HG03159 (cell line): ENCODE measurements around the gene RCBTB2.
"Not testable (repeated sequence)": the region's sequence is repeated elsewhere in the genome, so short reads cannot be mapped to it uniquely, and the experiment has no call there.

Experiments used
- ATAC-seq: cut with Tn5 transposase; IDR thresholded peaks from one replicate; pipeline ENCODE4 v1.9.1; 2021; ENCODE audit warnings: mild to moderate bottlenecking, moderate library complexity; ENCODE audit not compliant: unreplicated experiment

Gene RCBTB2

DNA sequence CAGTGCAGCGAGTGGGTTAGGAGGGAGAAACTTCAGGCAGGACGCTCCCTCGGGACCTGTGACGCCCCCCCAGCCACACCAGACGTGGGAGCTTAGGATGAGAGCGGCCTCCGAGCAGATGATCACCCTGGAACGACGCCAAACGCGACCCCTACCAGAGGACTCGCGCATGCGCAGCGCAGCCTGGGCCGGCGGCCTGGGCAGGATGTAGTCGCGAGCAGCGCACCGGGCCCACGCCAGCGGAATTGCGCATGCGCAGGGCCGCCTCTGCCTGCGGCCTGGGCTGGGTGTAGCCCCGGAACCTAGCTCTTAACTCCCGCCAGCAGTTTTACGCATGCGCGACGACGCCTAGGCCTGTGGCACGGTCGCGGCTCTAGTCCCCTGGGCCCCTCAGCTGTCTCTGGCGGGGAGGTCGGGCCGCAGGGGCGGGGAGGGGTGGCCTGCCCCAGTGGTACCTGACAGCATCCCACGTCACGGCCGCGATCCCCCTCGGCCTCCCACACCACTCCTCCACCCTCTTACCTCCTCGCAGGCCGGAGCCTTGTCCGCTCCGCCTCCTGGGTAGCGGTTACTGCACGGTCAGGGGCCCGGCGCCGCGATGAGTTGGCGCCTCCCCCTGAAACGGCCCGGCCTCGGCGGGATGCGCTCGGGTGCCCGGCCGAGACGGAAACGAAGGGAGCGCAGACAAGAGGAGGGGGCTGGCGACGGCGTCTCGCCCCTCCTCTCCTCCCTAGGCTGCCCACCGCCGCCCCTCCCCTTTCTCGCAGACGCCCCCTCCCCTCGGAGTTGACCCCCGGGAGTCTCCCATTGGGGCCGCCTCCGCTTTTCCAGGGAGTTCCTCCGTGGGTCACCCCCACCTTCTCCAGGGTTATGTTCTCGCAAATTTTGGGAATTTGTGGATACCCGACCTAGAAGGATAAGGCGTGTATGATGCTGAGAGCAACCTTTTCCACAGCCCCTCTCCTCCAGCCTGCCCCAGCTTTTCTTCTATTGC lies at the start of gene RCBTB2:
Gene RCBTB2, minus strand, starts transcription at position 575 of the 994 bp plus-strand sequence. CDS start 11,141 bp downstream, outside the sequence.
- peak; percentile 83 for ATAC-seq

DNA sequence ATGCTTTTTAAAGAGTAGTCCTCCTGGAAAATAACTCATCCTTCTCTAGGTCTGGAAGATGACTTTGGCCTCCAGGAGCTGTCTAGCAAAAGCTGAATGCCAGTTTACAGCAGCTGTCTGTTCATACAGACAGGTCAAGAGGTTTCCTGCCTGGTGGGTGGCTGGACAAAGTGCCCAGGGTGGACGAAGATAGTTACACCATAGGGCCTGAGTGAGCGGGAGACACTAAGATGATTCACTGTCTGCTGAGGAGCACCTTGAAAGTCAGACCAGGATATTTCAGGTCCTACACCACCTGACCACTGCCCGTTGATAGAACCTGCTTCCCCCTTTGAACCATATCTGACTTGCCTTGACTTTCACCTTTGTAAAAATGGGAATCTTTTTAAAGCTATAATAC lies 49.2 kb upstream of the RCBTB2 start:
- no peak for ATAC-seq

DNA sequence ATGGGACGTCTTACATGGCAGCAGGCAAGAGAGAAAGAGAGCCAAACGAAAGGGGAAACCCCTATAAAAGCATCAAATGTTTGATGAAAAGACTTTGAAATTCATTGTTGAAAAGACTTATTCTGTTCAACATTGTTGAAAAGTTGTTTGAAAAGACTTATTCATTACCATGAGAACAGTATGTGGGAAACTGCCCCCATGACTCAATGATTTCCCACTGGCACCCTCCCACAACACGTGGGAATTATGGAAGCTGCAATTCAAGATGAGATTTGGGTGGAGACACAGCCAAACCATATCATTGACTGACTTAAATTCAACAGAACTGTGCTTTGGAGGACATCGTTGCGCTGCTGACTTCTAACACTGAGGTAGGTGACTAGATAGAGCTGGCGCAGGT lies 48.0 kb upstream of the RCBTB2 start:
- no peak for ATAC-seq

DNA sequence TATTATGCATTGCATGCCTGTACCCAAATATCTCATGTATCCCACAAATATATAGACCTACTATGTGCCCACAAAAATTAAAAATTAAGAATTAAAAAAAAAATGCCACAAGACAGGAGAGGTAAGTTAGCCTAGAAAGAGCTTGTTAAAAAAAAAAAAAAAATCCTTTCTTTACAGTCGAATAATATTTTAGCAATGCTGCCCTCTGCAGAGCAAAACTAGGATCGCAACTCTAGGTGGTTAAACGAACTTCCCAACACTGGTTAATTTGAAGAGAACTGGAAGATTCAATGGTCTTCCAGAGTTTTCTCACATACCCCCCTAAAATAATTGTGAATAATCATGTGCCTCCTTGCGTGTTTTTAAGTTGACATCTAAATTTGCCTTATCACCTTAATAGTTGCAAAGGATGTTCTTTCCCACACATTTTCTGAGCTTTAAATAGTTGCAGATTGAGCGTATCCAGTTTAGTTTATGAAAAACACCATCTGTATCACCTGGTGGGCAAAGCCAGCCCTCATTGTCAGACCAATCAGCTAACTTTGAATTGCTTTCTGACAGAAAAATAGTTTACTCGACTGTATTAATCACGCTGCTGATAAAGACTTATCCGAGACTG lies 47.4 kb upstream of the RCBTB2 start:
- ATAC-seq: no peak

DNA sequence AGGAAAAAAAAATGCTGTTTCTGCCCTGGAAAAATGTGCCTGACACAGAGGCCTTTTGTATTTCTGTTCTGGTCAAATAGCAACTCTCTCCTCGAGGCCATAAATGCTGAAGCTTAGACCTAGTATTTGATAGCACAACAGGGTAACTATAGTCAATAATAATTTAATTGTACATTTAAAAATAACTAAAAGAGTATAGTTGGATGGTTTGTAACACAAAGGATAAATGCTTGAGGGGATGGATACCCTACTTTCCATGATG lies 47.0 kb upstream of the RCBTB2 start:
- ATAC-seq: not testable (repeated sequence)

DNA sequence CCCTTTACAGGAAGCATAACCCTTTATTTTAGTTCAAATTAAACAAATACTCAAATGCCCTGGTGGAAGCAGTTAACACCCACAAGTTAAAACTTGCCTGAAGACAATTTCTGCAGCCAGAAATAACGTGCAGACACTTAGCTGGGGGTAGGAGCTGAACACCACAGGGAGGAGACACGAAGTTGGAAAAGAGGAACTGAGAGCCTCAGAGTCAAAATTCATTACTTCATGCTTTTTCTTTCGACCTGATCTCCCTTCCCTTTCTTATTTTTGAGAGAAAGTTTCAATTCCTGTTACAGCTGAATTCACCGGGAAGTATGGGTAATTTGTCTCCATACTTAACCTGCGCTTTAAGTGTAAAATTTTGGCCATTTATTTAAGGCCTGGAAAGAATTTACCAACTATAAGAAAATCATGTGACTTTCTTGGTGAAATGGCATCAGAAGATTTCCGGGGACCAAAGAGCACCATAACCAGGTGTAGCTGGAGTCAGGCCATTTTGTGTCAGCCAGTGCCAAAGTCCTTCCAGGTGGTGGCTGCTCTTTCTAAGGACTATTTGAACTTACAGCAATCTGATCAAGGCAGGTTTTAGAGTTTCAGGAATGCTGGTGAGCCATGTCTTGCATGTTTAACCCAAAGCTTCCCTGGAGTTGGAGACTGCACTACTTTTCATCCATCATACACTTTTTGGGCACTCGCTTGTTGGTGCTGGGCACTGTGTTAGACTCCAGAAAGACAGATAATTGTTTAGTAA lies 46.5 kb upstream of the RCBTB2 start:
- ATAC-seq: peak; percentile 75

DNA sequence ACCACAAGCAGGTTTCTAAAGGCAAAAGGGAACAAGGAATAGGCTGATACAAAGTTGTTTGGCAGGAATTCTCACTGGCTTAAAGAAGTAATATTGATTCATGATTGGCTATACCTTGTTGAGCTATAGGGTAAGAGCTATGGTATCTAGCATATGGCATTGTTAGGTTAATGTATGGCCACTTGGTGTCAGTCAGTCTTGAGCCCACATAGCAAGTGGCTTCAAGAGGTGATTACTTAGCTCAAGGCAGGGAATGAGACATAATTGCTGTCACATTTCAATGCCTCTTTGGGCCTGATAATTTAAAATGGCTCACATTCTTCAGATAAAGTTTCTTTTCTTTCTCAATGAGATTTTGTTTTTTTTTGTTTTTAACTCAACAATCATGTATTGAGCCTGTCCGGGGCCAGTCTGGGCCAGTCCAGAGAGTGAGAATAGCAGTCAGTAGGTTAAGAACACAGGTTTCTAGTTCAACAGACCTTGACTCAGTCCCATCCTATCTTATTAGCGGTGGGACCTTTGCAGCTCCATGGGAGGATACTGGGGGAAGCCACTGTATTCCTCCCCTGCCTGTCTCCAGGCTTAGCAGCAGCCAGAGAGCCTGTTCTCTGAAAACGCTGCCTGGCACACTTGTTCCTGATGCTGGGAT lies 45.8 kb upstream of the RCBTB2 start:
- ATAC-seq: peak; percentile 36

DNA sequence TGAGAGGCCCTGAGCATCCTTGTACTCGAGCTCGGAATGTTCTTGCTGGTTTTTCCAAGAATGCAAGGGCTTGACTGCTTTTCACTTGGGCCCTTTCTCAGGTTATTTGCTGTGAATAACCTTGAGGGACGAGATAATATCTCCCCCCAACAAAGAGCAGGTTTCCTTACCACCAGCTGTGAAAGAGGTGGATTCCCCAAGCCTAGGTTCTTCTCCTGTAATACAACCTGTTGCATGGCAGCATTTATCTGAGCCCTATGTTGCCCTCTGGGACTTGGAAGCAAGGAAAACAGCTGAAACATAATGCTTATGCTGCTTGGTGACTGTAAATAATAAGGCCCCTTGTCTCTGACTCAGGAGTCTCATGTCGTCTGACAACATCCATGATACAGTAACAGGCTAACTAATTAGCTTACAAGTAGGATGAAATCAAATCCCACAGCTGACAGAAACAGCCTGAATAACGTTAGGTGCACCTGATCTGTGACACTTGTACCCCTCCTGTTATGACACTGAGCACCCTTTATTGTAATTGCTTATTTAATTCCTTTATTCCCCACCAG lies 43.6 kb upstream of the RCBTB2 start:
- no peak for ATAC-seq

DNA sequence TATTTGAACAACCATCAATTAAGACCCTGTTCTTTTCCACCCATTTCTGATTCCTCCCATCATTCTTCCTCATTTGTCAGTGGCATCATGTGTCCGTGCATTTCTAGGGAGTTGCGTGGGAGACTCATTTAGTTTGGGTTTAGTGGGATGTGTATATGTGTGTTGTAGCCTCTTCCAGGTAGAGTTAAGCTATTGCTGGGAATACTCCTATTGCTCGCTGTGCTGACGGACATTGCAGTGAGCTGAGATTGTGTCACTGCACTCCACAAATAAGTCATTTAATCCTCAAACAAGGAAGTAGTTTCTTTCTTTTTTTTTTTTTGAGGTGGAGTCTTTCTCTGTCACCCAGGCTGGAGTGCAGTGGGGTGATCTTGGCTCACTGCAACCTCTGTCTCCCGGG lies 42.2 kb upstream of the RCBTB2 start:
- ATAC-seq: no peak

DNA sequence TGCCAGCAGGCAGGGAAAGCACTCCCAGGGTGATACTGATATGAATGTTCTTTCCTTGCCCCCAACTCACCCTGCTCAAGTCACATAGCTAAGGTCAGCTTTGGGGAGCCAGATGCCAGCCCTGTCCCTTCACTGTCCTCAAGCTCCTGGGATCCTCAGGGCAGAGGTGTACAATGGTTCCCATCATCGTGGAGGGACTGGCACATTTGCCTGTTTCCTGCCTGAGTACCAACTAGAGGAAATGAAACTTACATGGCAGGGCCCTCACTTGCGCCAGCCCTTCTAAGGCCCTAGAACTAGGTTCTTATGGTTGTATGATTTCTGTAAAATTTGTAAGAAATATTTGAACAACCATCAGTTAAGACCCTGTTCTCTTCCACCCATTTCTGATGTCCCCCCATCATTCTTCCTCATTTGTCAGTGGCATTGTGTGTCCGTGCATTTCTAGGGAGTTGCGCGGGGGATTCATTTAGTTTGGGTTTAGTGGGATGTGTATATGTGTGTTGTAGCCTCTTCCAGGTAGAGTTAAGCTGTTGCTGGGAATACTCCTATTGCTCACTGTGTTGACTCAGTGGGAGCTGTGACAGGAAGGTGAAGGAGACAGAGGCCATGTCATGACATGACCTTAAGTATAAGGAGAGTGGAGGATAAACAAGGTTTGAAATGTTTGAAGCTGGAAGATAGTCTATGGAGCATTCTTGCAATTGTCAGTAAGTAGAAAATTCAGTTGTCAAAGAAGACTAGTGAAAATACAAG lies 41.3 kb upstream of the RCBTB2 start:
- no peak for ATAC-seq

DNA sequence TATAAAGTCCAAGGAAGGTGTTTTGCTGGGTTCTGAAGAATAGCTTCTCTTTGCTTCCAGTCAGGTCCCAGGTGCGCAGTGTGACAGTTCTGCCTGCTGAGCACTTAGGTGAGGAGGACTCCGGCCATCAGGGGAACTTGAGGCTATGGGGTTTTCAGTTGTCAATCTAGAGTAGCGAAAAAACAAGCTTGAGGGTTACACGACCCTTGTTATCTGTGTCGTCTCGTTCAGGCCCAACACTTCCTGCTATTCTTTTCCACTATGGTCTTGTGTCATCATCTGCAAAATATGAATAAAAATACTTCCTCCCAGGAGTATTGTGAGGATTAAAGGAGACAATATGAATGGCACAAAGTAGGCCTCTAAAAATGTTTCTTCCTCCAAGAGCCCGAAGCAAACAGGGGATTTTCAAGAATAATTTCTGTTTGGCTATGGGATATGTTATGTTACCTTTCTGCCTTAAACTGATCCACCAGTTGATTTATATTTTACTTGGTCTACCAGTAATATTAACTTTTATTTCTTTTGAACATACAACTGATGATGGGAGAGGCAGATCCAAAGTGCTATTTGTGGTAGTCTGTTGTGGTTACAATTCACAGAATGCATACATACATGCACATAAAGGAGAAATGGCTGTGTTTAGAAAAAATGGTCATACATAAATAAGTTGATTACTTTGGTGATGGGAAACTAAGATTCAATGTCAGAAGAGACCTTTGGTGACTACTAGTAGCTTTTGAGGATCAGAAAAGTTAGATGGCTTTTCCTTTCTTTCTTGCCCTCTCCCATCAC lies 40.5 kb upstream of the RCBTB2 start:
- no peak for ATAC-seq

DNA sequence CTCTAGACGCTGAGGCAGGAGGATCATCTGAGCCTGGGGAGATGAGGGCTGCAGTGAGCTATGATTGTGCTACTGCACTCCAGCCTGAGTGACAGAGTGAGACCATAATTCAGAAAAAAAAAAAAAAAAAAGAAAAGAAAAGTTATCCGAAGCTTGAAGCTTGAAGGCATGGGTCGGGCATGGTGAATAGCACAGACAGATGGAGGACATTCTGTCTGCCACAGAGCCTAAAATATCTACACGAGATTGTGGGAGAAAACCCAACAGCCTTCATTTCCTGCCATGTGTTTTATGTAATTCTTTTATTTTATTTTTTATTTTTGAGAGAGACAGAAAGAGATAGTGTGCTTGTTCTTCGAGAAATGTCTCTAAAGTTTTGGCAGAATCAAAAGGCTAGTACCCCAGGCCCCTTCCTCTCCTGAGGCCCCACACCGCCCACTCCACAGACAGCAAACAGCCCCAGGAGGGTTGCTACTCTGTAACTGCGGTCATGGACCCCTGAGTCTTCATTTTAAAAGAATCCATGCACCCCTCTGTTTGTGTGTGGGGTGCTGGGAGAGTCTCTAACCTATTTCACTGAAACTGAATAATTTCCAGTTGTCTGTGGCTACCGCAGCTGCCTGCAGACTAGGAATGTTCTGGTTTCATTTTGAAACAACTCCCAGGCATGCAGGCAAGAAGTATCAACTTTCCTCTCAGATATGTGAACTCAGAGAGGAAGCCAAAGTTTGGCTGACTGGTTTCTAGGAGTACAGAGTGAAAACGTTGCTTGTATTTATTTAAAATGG lies 38.4 kb upstream of the RCBTB2 start:
- ATAC-seq: no peak

DNA sequence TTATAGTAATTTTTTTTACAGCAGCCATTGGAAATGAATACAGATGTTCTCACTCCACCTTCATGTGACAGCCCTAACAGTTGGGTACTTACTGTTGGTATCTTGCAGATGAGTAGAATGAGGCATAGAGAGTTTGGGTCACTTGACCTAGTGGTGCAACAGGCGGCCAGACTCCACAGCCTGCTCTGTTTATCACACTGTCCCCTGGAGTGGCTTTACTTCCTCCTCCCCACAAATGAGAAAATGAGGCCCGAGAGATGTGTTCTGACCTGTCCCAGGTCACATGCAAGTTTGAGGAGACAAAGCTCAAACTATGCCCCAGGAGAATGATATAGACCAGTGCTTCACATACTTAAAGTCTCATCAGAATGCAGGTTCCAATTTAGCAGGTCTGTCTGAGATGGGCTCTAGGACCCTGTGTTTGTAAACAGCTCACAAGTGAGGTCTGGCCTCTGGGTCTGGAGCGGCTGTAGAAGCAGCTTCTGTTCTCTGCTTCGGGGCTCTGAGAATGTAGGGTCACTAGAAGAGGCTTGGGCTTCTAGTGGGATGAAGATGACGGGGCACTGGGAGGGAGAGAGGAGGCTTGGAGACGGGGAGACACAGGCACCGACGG lies 37.4 kb upstream of the RCBTB2 start:
- ATAC-seq: no peak

DNA sequence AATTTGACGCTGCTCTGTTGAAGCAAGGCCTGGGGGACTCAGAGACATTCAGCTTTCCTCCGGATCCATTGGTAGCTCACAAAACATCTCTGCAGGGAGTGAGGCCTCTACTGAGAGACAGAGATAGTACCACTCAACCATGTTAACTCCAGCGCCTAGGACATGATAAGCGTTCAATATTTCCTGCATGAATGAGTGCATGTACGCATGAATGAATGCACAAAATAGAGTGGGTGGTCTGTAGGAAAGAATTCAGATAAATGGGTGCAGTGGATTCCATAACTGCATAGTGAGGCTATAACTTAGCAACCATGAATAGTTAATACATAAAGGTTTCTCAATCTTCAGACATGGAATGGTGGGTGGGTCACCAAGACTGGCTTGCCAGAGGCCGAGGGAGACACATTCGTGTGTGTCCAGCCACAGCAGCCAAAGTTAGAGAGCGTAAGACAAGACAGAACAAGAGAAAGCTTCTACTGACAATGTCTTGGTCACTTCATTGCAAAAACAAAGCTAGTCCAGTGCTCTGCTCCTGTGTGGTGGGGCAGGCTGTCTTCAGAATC lies 36.3 kb upstream of the RCBTB2 start:
- ATAC-seq: no peak

DNA sequence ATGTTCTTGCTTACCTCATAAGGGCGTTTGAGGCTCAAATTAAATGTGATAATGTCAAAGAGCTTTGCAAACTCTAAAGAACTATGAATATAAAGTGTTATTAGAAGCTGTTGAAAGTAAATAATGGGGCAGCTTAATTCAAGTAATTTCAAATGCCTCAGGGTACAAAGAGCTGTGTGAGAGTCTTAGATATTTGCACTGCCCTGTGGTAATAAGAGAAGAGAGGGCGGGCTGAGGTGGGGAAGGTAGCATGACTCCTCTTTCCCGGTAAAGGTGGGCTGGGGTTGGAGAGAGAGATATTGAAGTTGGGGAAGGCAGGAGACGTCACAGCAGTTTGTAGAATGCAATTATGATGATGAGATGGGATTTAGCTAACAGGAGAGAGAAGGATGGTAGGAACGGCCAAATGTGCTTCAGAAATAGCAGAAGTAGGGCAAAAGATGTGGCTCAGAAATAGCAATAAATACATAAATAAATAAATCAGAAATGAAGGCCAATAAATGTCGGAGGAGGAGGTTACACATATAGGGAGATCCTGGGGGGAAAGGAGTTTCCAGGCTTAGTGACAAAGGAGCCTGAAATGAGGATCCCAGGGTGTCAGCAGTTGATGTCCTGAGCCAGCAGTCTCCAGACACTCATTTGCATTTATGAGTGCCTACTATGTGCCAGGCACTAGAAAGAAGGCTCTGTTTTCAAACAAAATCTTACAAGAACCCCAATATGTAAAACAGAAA lies 35.7 kb upstream of the RCBTB2 start:
- no peak for ATAC-seq

DNA sequence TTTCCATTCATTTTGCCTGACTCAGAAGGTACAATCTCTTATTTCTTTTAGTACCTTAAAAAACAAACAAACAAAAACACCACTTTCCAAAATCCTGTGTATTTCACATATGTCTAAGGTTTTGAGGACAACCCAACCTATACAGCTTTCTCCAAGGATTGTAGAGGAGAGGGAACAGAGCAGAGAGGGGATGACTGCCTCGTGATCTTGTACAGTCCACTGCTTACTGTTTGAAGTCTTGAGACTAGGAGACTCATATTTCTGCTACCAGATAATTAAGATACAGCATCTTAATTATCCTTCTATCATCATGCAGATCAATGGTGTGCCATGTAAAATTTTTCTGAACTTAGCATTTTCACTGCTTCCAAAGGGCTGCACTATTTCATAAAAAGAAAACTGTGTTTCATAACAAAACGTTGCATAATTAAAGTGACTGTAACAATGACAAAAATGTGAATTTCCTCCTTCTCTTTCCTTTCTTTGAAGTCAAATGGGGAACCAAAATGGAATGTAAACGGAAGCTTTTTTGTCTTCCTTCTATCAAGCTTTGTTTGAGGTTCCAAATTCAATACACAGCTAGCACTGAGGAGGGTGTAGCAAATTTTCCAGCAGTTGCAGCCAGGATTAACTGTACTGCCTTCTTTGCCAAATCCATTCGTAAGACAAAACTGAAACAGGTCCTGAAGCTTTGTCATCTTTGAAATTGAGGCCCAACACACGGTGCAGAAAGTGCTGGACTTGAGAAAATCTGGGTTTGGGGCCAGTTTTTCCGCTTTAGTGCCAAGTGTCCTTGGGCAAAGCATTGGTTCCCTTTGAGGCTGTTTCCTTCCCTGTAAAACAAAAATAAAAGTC lies 34.9 kb upstream of the RCBTB2 start:
- no peak for ATAC-seq
